Measurements from ENCODE around the gene ATP6V1E1. TPM values are rescaled to one million over a fixed set of nuclear protein-coding genes. Genes with fewer than 3 reads are reported as not detected.

ATP6V1E1 gene
- total and polyA plus RNA-seq, 9 of the 15 experiments (the other 6 are each of a cell fraction or from before 2014, with no cell fraction given): 122 to 249 (median 179) TPM

DNA sequence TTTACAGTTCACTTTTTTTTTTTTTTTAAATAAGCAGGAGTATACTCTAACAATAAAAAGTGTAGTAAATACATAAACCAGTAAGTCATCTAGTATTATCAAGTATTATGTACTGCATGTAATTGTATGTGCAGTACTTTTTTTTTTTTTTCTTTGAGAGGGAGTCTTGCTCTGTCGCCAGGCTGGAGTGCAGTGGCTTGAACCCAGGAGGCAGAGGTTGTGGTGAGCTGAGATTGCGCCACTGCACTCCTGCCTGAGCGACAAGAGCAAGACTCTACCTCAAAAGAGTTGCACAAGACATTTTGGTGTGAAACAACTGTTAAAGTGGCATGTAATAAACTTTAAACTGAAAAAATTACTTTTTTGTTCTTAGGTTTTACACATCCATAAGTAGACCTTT is 26.7 kb upstream of the ATP6V1E1 start:
- Histone ChIP-seq H3K9me1 (ENCODE audit: control insufficient read depth, insufficient read depth, low read length) (no peaks in the 10 kb centered on the region), H3K79me2 (ENCODE audit: control insufficient read depth, insufficient read depth, low read length) (peaks cover 12% of the 10 kb centered on the region; the same call in 2 of the 3 replicates), H3K4me1 (replicated peaks in 1 of 2; ENCODE audit: control insufficient read depth in 2 of 2, insufficient read depth in 2 of 2, low read length in 2 of 2) (no peaks in the 10 kb centered on the region), H3K4me3 (no peak overlapping the region), H4K20me1 (replicated peaks; ENCODE audit: control insufficient read depth, insufficient read depth, low read length) (no peaks in the 10 kb centered on the region), H3K27me3 (ENCODE audit: control insufficient read depth in 2 of 2, insufficient read depth in 2 of 2, low read length in 2 of 2) (no peaks in the 10 kb centered on the region), H3K27ac (ENCODE audit: extremely low read depth, low read depth, low read length) (no peak overlapping the region), H3K9ac (ENCODE audit: insufficient read depth in 1 of 2, low read depth in 2 of 2, low read length in 2 of 2) (no peak overlapping the region), H3K4me2 (ENCODE audit: insufficient read depth, low read length) (no peak overlapping the region), H3K9me3 (replicated peaks; ENCODE audit: control insufficient read depth, insufficient read depth, low read depth, low read length) (0 out of 2 replicates have a peak, but pooled peaks cover 2% of the 10 kb centered on the region), H2AFZ (ENCODE audit: low read depth, low read length) (no peak overlapping the region), H3K36me3 (ENCODE audit: control insufficient read depth, insufficient read depth, low read length) (peaks cover 46% of the 10 kb centered on the region; the same call in 2 of the 3 replicates)
- FAIRE-seq: no peak
- BruUV-seq (replicated peaks): no TSS peak
- TF ChIP-seq PPARD (CRISPR knock-in tag; IDR thresholded peaks at IDR 0.05) (no peak), BHLHE40 (IDR thresholded peaks at IDR 0.05; ENCODE audit: low read length) (no peak), STAT5B (CRISPR knock-in tag; IDR thresholded peaks at IDR 0.05) (no peak)
- intact Hi-C loops (cut with micrococcal nuclease): no loop called here
- ChIA-PET POLR2A (interaction anchor here (1.3 kb wide), 1 partner anchor 16 kb away, joined by 3 read pairs; no protein-coding TSS in a partner anchor), CTCF (ENCODE audit: low intra/inter-chr PET ratio) (no interaction called here)
- WGBS (ENCODE audit: insufficient coverage, low coverage, missing lambda C conversion rate): 95% methylated on average over 3 of the region's 3 CpGs
- in situ Hi-C loops (cut with MboI): no loop called here
- no peak for ATAC-seq
- DNase-seq (ENCODE audit: extremely low read depth in 1 of 4, low spot score in 3 of 4): no peak

DNA sequence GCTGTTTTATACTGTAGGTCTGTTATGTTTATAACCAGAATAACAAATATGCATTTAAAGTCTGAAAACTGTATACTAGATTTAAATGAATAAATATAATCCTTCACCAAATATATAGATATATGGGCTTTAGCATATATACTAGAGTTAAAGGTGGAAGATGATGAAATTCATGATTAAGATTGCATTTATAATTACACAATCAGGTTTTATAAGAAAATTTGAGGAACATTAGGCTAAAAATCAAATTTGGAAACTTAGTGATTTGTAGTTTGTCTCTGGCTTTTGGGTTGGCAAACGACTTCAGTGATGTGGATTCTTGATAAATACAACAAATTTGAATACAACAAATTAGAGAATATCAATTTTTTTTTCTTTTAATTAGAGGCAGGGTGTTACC is 20.0 kb upstream of the ATP6V1E1 start:
- in situ Hi-C loops (cut with MboI) (no loop called here), intact Hi-C loops (cut with micrococcal nuclease) (no loop called here)
- no peak overlapping the region for H2AFZ ChIP-seq (ENCODE audit: low read depth, low read length)
- H3K9ac ChIP-seq (ENCODE audit: insufficient read depth in 1 of 2, low read depth in 2 of 2, low read length in 2 of 2): no peak overlapping the region
- no peak overlapping the region for H3K4me3 ChIP-seq
- H3K4me1 ChIP-seq (replicated peaks in 1 of 2; ENCODE audit: control insufficient read depth in 2 of 2, insufficient read depth in 2 of 2, low read length in 2 of 2): no peaks in the 10 kb centered on the region
- no peak overlapping the region for H3K27ac ChIP-seq (ENCODE audit: extremely low read depth, low read depth, low read length)
- CTCF ChIA-PET (ENCODE audit: low intra/inter-chr PET ratio): no interaction called here
- DNase-seq (ENCODE audit: extremely low read depth in 1 of 4, low spot score in 3 of 4) (no peak), ATAC-seq (no peak), FAIRE-seq (no peak)
- no TSS peak for BruUV-seq (replicated peaks)
- 38% methylated on average over 1 of the region's 1 CpG for WGBS (ENCODE audit: insufficient coverage, low coverage, missing lambda C conversion rate)
- no peaks in the 10 kb centered on the region for H4K20me1 ChIP-seq (replicated peaks; ENCODE audit: control insufficient read depth, insufficient read depth, low read length)
- H3K9me3 ChIP-seq (replicated peaks; ENCODE audit: control insufficient read depth, insufficient read depth, low read depth, low read length): 0 out of 2 replicates have a peak, but pooled peaks cover 2% of the 10 kb centered on the region
- POLR2A ChIA-PET: interaction anchor here (0.9 to 5.2 kb wide), 2 partner anchors 9 to 10 kb away, joined by 3 to 29 read pairs; partner anchors contain the start of gene BCL2L13
- peaks cover 31% of the 10 kb centered on the region for H3K79me2 ChIP-seq (ENCODE audit: control insufficient read depth, insufficient read depth, low read length)
- no peaks in the 10 kb centered on the region for H3K9me1 ChIP-seq (ENCODE audit: control insufficient read depth, insufficient read depth, low read length)
- peaks cover 30% of the 10 kb centered on the region; the same call in 2 of the 3 replicates for H3K36me3 ChIP-seq (ENCODE audit: control insufficient read depth, insufficient read depth, low read length)
- H3K27me3 ChIP-seq (ENCODE audit: control insufficient read depth in 2 of 2, insufficient read depth in 2 of 2, low read length in 2 of 2): no peaks in the 10 kb centered on the region
- H3K4me2 ChIP-seq (ENCODE audit: insufficient read depth, low read length): no peak overlapping the region
- TF ChIP-seq, protein P1, sequence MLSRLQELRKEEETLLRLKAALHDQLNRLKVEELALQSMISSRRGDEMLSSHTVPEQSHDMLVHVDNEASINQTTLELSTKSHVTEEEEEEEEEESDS (CRISPR knock-in tag; IDR thresholded peaks at IDR 0.05): no peak
- TF ChIP-seq POLR2H (tag; IDR thresholded peaks at IDR 0.05; ENCODE audit: low read depth) (peak; percentile 3; the same call in 1 of the 2 replicates), JUNB (CRISPR knock-in tag; conservative IDR thresholded peaks at IDR 0.05) (no peak), CEBPG (CRISPR knock-in tag; IDR thresholded peaks at IDR 0.05) (no peak), CEBPG (tag; conservative IDR thresholded peaks at IDR 0.05 in 1 of 2, IDR thresholded peaks at IDR 0.05 in 1 of 2) (peak; percentile 58 to 78), SMAD2 (IDR thresholded peaks at IDR 0.05; ENCODE audit: low read depth, low read length) (no peak), RFX7 (CRISPR knock-in tag; IDR thresholded peaks at IDR 0.05) (no peak), ZNF239 (CRISPR knock-in tag; IDR thresholded peaks at IDR 0.05) (no peak), ZNF12 (CRISPR knock-in tag; IDR thresholded peaks at IDR 0.05) (no peak)
- TF ChIP-seq, protein P2, sequence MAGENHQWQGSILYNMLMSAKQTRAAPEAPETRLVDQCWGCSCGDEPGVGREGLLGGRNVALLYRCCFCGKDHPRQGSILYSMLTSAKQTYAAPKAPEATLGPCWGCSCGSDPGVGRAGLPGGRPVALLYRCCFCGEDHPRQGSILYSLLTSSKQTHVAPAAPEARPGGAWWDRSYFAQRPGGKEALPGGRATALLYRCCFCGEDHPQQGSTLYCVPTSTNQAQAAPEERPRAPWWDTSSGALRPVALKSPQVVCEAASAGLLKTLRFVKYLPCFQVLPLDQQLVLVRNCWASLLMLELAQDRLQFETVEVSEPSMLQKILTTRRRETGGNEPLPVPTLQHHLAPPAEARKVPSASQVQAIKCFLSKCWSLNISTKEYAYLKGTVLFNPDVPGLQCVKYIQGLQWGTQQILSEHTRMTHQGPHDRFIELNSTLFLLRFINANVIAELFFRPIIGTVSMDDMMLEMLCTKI (IDR thresholded peaks at IDR 0.05; ENCODE audit: partially characterized antibody): no peak
